GM12878 (cell line): ENCODE measurements around the gene VWA8. TPM values are rescaled to one million over a fixed set of nuclear protein-coding genes. Genes with fewer than 3 reads are reported as not detected.
A peak's percentile ranks its signal among the peaks of the same experiment; 100 is the strongest.

Source experiments
- BCLAF1 ChIP-seq: fragments of 450-650 bp; IDR thresholded peaks from 2 replicates; pipeline ENCODE4 v1.6.1; 2017; ENCODE audit warnings: antibody characterized with exemption, mild to moderate bottlenecking, moderate library complexity
- BMI1 ChIP-seq: fragments of 450-650 bp; IDR thresholded peaks from 2 replicates; pipeline ENCODE4 v1.6.1; 2016; ENCODE audit warnings: mild to moderate bottlenecking, moderate library complexity, borderline replicate concordance
- CEBPB ChIP-seq, 2 experiments: fragments of 150-350 bp in 1 of 2; IDR thresholded peaks; 2 replicates each; pipeline ENCODE4 v1.6.1; 2012 to 2014; ENCODE audit warnings: low read depth in 2 of 2, low read length in 2 of 2, borderline replicate concordance in 1 of 2, inconsistent platforms in 1 of 2
- EGR1 ChIP-seq, 2 experiments: IDR thresholded peaks; 1 replicate in 1 of 2; 2 replicates in 1 of 2; pipeline ENCODE4 v1.6.1; 2011 to 2012; ENCODE audit warnings: low read depth in 2 of 2, low read length in 2 of 2, borderline replicate concordance in 1 of 2, mild to moderate bottlenecking in 1 of 2, moderate library complexity in 1 of 2
- GABPA ChIP-seq: IDR thresholded peaks from 2 replicates; pipeline ENCODE4 v1.6.1; 2014; ENCODE audit warnings: antibody characterized with exemption, low read depth, mild to moderate bottlenecking, inconsistent platforms
- JUNB ChIP-seq: IDR thresholded peaks from 2 replicates; pipeline ENCODE4 v1.6.1; 2016; ENCODE audit warnings: antibody characterized with exemption, mild to moderate bottlenecking
- LARP7 ChIP-seq: fragments of 450-650 bp; IDR thresholded peaks from 2 replicates; pipeline ENCODE4 v1.6.1; 2017; ENCODE audit warnings: mild to moderate bottlenecking
- MXI1 ChIP-seq: fragments of 150-350 bp; IDR thresholded peaks from 2 replicates; pipeline ENCODE4 v1.6.1; 2011; ENCODE audit warnings: low read depth, mild to moderate bottlenecking, inconsistent platforms, low read length, improper control_type of control experiment
- NFXL1 ChIP-seq: fragments of 450-650 bp; IDR thresholded peaks from 2 replicates; pipeline ENCODE4 v1.6.1; 2017; ENCODE audit warnings: antibody characterized with exemption, mild to moderate bottlenecking, borderline replicate concordance
- NR2C2 ChIP-seq: IDR thresholded peaks from 2 replicates; pipeline ENCODE4 v1.6.1; 2011; ENCODE audit warnings: borderline replicate concordance, low read depth; ENCODE audit not compliant: control insufficient read depth, insufficient read length
- POU2F2 ChIP-seq: IDR thresholded peaks from 3 replicates; pipeline ENCODE4 v1.6.1; 2011; ENCODE audit warnings: low read depth, mild to moderate bottlenecking, low read length, borderline replicate concordance
- RAD51 ChIP-seq: fragments of 450-650 bp; IDR thresholded peaks from 2 replicates; pipeline ENCODE4 v1.6.1; 2016; ENCODE audit warnings: moderate library complexity, mild to moderate bottlenecking, inconsistent platforms
- RUNX3 ChIP-seq: IDR thresholded peaks from 2 replicates; pipeline ENCODE4 v1.6.1; 2012; ENCODE audit warnings: low read length, inconsistent platforms
- SIX5 ChIP-seq: IDR thresholded peaks from 2 replicates; pipeline ENCODE4 v1.6.1; 2011; ENCODE audit warnings: mild to moderate bottlenecking, low read depth, low read length, moderate library complexity; ENCODE audit not compliant: severe bottlenecking
- STAT1 ChIP-seq: fragments of 450-650 bp; conservative IDR thresholded peaks from 2 replicates; pipeline ENCODE4 v1.6.1; 2014; ENCODE audit warnings: antibody characterized with exemption, mild to moderate bottlenecking
- WRNIP1 ChIP-seq: IDR thresholded peaks from 2 replicates; pipeline ENCODE4 v1.6.1; 2011; ENCODE audit warnings: low read depth, low read length, improper control_type of control experiment, borderline replicate concordance
- polyA plus RNA-seq, 11 experiments: library from polyadenylated mRNA; depleted of rRNA in 4 of 11; unstranded in 6 of 11; stranded (reverse) in 5 of 11; fragments of >200 nt; fragmentation: Nextera tagmentation in 4 of 11; fragmentation: Illumina TruSeq in 1 of 11; extraction: Ambion mirVana in 4 of 11; extraction: Trizol in 1 of 11; gene quantifications; 1 replicate in 1 of 11; 2 replicates in 10 of 11; pipeline versions ENCODE4 v1.2.1 to v1.2.3, GENCODE V29; 2011 to 2016; ENCODE audit warnings: inconsistent platforms in 2 of 11, missing spikeins in 2 of 11, low read depth in 1 of 11
- total RNA-seq, 4 experiments: library from RNA; depleted of rRNA in 3 of 4; stranded (reverse); fragments of >200 nt in 3 of 4; fragmentation: Illumina TruSeq in 1 of 4; extraction: Trizol in 1 of 4; gene quantifications; 2 replicates each; pipeline versions ENCODE4 v1.2.1 to v1.2.3, GENCODE V29; 2013 to 2021
- TF ChIP-seq, protein P1 (sequence below): fragments of 150-350 bp; IDR thresholded peaks from 2 replicates; pipeline ENCODE4 v1.6.1; 2014; ENCODE audit warnings: mild to moderate bottlenecking, low read depth, low read length
- TF ChIP-seq, protein P2 (sequence below): fragments of 450-650 bp; IDR thresholded peaks from 2 replicates; pipeline ENCODE4 v1.6.1; 2018; ENCODE audit warnings: borderline replicate concordance, mild to moderate bottlenecking; ENCODE audit not compliant: partially characterized antibody
- TF ChIP-seq, protein P3 (sequence below): IDR thresholded peaks from 2 replicates; pipeline ENCODE4 v1.6.1; 2012; ENCODE audit warnings: low read depth, low read length, improper control_type of control experiment
- TF ChIP-seq, protein P4 (sequence below): IDR thresholded peaks from 2 replicates; pipeline ENCODE4 v1.6.1; 2011; ENCODE audit warnings: borderline replicate concordance, low read depth, mild to moderate bottlenecking, moderate library complexity, mixed read lengths, low read length; ENCODE audit not compliant: insufficient read depth; ENCODE audit errors: extremely low read length

Gene VWA8
- total and polyA plus RNA-seq, 10 of the 15 experiments (the other 5 are each of a cell fraction or from before 2014, with no cell fraction given): 3.0 to 21.8 (median 13.5) TPM

- TF ChIP-seq CEBPB (IDR thresholded peaks at IDR 0.05; ENCODE audit: borderline replicate concordance in 1 of 2, low read depth in 2 of 2, low read length in 2 of 2) (no peak), BMI1 (no peak), NR2C2 (no peak), MXI1 (no peak; the same call in 1 of the 2 replicates), RAD51 (no peak), JUNB (no peak), RUNX3 (peak; percentile 55), EGR1 (IDR thresholded peaks at IDR 0.05; ENCODE audit: borderline replicate concordance in 1 of 2, low read depth in 2 of 2, low read length in 2 of 2) (peak in 1 of 2 experiments; percentile 54; a peak in 1 of 3 replicates), NFXL1 (0 out of 2 replicates have a peak, but pooled peaks have one; percentile 43), BCLAF1 (no peak), POU2F2 (peak; percentile 52; the same call in 1 of the 3 replicates), SIX5 (peak; percentile 51), STAT1 (no peak), WRNIP1 (no peak), LARP7 (peak; percentile 79; the same call in 1 of the 2 replicates), GABPA (peak; percentile 94)
- TF ChIP-seq, protein P1, sequence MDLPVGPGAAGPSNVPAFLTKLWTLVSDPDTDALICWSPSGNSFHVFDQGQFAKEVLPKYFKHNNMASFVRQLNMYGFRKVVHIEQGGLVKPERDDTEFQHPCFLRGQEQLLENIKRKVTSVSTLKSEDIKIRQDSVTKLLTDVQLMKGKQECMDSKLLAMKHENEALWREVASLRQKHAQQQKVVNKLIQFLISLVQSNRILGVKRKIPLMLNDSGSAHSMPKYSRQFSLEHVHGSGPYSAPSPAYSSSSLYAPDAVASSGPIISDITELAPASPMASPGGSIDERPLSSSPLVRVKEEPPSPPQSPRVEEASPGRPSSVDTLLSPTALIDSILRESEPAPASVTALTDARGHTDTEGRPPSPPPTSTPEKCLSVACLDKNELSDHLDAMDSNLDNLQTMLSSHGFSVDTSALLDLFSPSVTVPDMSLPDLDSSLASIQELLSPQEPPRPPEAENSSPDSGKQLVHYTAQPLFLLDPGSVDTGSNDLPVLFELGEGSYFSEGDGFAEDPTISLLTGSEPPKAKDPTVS: no peak
- TF ChIP-seq, protein P2, sequence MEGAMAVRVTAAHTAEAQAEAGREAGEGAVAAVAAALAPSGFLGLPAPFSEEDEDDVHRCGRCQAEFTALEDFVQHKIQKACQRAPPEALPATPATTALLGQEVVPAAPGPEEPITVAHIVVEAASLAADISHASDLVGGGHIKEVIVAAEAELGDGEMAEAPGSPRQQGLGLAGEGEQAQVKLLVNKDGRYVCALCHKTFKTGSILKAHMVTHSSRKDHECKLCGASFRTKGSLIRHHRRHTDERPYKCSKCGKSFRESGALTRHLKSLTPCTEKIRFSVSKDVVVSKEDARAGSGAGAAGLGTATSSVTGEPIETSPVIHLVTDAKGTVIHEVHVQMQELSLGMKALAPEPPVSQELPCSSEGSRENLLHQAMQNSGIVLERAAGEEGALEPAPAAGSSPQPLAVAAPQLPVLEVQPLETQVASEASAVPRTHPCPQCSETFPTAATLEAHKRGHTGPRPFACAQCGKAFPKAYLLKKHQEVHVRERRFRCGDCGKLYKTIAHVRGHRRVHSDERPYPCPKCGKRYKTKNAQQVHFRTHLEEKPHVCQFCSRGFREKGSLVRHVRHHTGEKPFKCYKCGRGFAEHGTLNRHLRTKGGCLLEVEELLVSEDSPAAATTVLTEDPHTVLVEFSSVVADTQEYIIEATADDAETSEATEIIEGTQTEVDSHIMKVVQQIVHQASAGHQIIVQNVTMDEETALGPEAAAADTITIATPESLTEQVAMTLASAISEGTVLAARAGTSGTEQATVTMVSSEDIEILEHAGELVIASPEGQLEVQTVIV: no peak
- TF ChIP-seq, protein P3, sequence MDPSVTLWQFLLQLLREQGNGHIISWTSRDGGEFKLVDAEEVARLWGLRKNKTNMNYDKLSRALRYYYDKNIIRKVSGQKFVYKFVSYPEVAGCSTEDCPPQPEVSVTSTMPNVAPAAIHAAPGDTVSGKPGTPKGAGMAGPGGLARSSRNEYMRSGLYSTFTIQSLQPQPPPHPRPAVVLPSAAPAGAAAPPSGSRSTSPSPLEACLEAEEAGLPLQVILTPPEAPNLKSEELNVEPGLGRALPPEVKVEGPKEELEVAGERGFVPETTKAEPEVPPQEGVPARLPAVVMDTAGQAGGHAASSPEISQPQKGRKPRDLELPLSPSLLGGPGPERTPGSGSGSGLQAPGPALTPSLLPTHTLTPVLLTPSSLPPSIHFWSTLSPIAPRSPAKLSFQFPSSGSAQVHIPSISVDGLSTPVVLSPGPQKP: peak; percentile 78
- TF ChIP-seq, protein P4, sequence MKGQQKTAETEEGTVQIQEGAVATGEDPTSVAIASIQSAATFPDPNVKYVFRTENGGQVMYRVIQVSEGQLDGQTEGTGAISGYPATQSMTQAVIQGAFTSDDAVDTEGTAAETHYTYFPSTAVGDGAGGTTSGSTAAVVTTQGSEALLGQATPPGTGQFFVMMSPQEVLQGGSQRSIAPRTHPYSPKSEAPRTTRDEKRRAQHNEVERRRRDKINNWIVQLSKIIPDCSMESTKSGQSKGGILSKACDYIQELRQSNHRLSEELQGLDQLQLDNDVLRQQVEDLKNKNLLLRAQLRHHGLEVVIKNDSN: no peak
Measured at GRCh38 chr13:41960637-41961465, at the start of gene VWA8 (continued).
